Stimulated activated naive B cell treated with anti-CD40 and anti-IgM and Interleukin-4, amounts not matched to agents 10 μg/mL and 1 μg/mL and 100 μg/mL, for 72 hours (primary cell): ENCODE data around the gene SEPTIN6.

Source experiments
- ATAC-seq, 2 donors: fragments of 150-1000 bp; cut with Tn5 transposase; replicated peaks; 2 replicates each; pipeline ENCODE4 v1.10.0; 2021; ENCODE audit warnings: moderate library complexity in 1 of 2
- DNase-seq: peaks from one replicate; pipeline ENCODE4 v3.0.0; 2021
- H3K27ac Mint-ChIP-seq: one replicate; pipeline ENCODE4 v1.8.0; 2022; ENCODE audit warnings: mild to moderate bottlenecking, mixed read lengths
- H3K27me3 Mint-ChIP-seq, 2 donors: one replicate each; pipeline ENCODE4 v1.8.0; 2022; ENCODE audit warnings: mixed read lengths in 2 of 2
- H3K36me3 Mint-ChIP-seq, 2 donors: one replicate each; pipeline ENCODE4 v1.8.0; 2022; ENCODE audit warnings: mixed read lengths in 2 of 2, mild to moderate bottlenecking in 1 of 2
- H3K4me1 Mint-ChIP-seq, 2 donors: one replicate each; pipeline ENCODE4 v1.8.0; 2022; ENCODE audit warnings: mixed read lengths in 2 of 2, mild to moderate bottlenecking in 1 of 2
- H3K4me3 Mint-ChIP-seq, 2 donors: one replicate each; pipeline ENCODE4 v1.8.0; 2022; ENCODE audit warnings: mild to moderate bottlenecking in 2 of 2, mixed read lengths in 2 of 2, moderate library complexity in 1 of 2
- H3K9me3 Mint-ChIP-seq, 2 donors: one replicate each; pipeline ENCODE4 v1.8.0; 2022; ENCODE audit warnings: mixed read lengths in 2 of 2, mild to moderate bottlenecking in 1 of 2

SEPTIN6 gene

DNA sequence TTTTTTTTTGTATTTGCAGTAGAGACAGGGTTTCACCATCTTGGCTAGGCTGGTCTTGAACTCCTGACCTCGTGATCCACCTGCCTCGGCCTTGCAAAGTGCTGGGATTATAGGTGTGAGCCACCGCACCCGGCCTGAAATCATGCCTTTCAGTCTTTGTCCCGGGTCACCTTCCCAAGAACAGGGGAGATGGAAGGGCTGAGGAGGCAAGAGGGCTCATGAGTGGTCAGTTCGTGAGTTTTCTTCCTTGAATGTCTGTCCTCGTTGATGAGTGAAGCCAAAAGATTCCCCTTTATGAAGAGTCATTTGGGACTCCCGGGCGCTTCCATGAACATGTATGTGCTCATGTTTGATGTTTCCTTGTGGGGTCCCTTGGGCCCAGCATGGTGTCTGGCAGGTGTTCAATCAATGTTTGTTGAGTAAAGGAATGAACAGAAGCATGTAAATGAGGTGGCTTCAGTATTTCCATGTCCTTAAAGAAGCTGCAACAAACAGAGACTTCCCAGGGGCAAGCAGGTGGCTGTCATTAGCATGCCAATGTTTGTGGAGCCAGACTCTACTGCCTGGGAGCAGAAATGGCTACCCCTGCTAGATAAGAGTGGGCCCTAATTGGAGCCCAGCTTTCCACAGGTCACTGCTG, 3.4 kb upstream of the SEPTIN6 start:
- Mint-ChIP-seq H3K9me3 (no peaks in the 10 kb centered on the region), H3K4me1 (peaks cover 40 to 50% of the 10 kb centered on the region in 2 donors), H3K27me3 (no peaks in the 10 kb centered on the region), H3K27ac (peak overlapping the region; percentile 15), H3K36me3 (peaks cover 0 to 7% of the 10 kb centered on the region in 2 donors), H3K4me3 (no peak overlapping the region)
- no peak for DNase-seq
- ATAC-seq: no peak

GRCh38 chrX:119695535-119696050, 2.6 kb upstream of the SEPTIN6 start:
- DNase-seq: no peak
- Mint-ChIP-seq H3K36me3 (peaks cover 0 to 15% of the 10 kb centered on the region in 2 donors), H3K27ac (no peak overlapping the region), H3K27me3 (no peaks in the 10 kb centered on the region), H3K9me3 (no peaks in the 10 kb centered on the region), H3K4me3 (peak overlapping the region in 1 of 2 donors; percentile 42), H3K4me1 (peaks cover 45 to 57% of the 10 kb centered on the region in 2 donors)
- no peak for ATAC-seq

DNA sequence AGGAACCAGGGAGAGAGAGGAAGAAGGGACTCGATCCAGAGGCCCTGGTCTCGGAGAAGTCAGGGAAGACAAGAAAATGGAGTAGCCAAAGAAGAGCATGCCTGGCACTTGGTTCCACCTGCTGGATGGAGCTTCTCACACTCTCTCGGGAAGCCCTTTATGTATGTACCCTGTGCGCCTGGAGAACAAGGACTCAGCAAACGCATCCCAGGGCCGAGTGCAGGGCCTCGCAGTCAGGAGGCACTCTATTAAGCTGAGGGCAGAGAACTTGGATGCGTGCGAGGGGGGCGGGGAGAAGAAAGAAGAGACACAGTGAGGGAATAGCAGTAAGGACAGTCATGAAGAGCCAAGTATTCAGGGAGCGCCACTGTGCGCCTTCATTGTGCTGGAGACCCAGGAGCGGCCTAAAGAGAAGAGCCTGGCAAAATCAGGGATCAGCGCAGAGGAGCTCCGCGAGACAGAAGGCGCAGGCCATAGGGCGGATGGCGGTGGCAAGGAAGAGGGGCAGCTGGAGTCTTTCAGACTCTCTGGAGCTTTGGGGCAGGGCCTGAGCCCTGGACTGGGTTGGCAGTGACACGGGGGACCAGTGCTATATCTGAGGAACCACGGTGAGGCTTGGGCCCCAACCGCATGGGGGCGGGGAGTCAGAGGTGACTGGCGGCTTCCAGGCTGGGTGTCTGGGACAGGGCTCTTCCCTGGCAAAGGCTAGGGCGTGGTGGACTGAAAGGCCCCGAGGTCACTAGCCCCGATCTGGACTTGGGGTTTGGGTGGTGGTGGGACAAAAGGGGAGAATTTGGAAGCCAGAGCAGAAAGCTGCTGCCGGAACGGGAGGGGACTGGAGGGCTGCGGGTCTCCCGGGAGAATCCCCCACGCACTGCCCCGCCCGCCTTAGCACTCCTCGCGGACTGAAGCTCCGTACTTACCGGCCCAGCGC, 1.9 kb upstream of the SEPTIN6 start:
- Mint-ChIP-seq H3K27ac (no peak overlapping the region), H3K4me3 (peak overlapping the region; percentile 56 to 97), H3K9me3 (no peaks in the 10 kb centered on the region), H3K4me1 (peaks cover 47 to 57% of the 10 kb centered on the region in 2 donors), H3K27me3 (no peaks in the 10 kb centered on the region), H3K36me3 (peaks cover 2 to 19% of the 10 kb centered on the region in 2 donors)
- ATAC-seq: no peak
- DNase-seq: no peak

DNA sequence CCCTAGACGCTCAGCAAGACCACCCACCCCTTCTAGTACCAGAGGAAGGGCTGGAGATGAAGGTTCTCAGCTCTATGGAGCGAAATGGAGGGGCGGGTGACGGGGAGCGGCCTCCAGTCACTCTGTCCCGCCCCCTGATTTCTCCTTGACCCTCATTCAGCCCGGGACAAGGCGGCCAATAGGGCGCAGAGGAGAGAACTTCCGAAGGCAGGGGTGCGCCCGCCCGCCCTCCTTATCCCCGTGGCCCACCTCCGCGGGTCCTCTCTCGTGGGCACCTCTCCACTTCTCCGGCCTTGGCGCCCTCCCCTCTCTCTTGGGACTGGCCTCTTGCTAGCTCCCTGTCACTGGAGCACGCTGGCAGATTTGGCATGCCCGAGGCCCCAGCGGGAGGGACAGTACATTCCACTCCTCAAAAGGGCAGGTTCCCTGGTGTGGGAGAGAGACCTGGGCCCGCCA, 1.1 kb upstream of the SEPTIN6 start:
- Mint-ChIP-seq H3K27me3 (no peaks in the 10 kb centered on the region), H3K9me3 (no peaks in the 10 kb centered on the region), H3K4me1 (peaks cover 47 to 57% of the 10 kb centered on the region in 2 donors), H3K27ac (peak overlapping the region; percentile 61), H3K36me3 (peaks cover 2 to 22% of the 10 kb centered on the region in 2 donors), H3K4me3 (peak overlapping the region; percentile 88 to 97)
- no peak for ATAC-seq
- DNase-seq: no peak

GRCh38 chrX:119692191-119693039, 553 bp downstream of the SEPTIN6 start:
- Mint-ChIP-seq H3K9me3 (no peaks in the 10 kb centered on the region), H3K27me3 (no peaks in the 10 kb centered on the region), H3K4me1 (peaks cover 50 to 60% of the 10 kb centered on the region in 2 donors), H3K4me3 (peak overlapping the region; percentile 88 to 97), H3K27ac (peak overlapping the region; percentile 96), H3K36me3 (peaks cover 2 to 33% of the 10 kb centered on the region in 2 donors)
- DNase-seq: no peak
- ATAC-seq: peak; percentile 49 to 55

- Mint-ChIP-seq H3K27me3 (no peaks in the 10 kb centered on the region), H3K9me3 (no peaks in the 10 kb centered on the region), H3K27ac (peak overlapping the region; percentile 52), H3K36me3 (peaks cover 4 to 30% of the 10 kb centered on the region in 2 donors), H3K4me1 (peaks cover 52 to 60% of the 10 kb centered on the region in 2 donors), H3K4me3 (peak overlapping the region; percentile 88 to 97)
- DNase-seq (no peak), ATAC-seq (no peak)
Observed at GRCh38 chrX:119690921-119691716, 1.8 kb downstream of the SEPTIN6 start.

DNA sequence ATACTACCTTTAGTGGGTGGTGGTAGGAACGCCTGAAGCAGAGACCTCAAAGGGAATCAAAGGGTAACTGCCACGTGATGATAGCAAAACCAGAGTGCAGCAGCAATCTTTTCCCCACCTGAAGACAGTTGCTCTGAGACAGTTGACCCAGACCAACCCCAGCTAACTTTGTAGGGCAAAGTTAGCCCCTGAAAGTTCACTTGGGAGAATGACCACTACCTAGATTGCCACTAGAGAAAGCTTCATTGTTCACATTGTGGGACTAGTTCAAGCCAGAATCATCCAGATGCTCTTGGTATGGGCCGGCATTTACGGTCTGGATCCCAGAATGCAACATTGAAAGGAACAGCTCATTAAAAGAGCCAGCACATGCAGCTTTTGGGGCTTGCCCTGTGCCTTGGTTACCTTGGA, 4.1 kb downstream of the SEPTIN6 start:
- Mint-ChIP-seq H3K36me3 (peaks cover 4 to 31% of the 10 kb centered on the region in 2 donors), H3K4me1 (peaks cover 50 to 56% of the 10 kb centered on the region in 2 donors), H3K9me3 (no peaks in the 10 kb centered on the region), H3K27ac (peak overlapping the region; percentile 99), H3K4me3 (peak overlapping the region in 1 of 2 donors; percentile 11), H3K27me3 (no peaks in the 10 kb centered on the region)
- ATAC-seq: no peak
- no peak for DNase-seq

- H3K27ac Mint-ChIP-seq: peak overlapping the region; percentile 99
- peaks cover 52 to 57% of the 10 kb centered on the region in 2 donors for H3K4me1 Mint-ChIP-seq
- H3K36me3 Mint-ChIP-seq: peaks cover 4 to 36% of the 10 kb centered on the region in 2 donors
- peak overlapping the region; percentile 50 to 64 for H3K4me3 Mint-ChIP-seq
- H3K27me3 Mint-ChIP-seq: no peaks in the 10 kb centered on the region
- no peaks in the 10 kb centered on the region for H3K9me3 Mint-ChIP-seq
- DNase-seq (no peak), ATAC-seq (no peak)
Observed at GRCh38 chrX:119687661-119688413, 5.1 kb downstream of the SEPTIN6 start.

GRCh38 chrX:119686087-119686691, 6.8 kb downstream of the SEPTIN6 start:
- Mint-ChIP-seq H3K9me3 (no peaks in the 10 kb centered on the region), H3K4me1 (peaks cover 64 to 74% of the 10 kb centered on the region in 2 donors), H3K36me3 (peaks cover 4 to 38% of the 10 kb centered on the region in 2 donors), H3K4me3 (peak overlapping the region; percentile 88 to 89), H3K27ac (peak overlapping the region; percentile 99), H3K27me3 (no peaks in the 10 kb centered on the region)
- ATAC-seq (peak; percentile 75 to 78), DNase-seq (peak; percentile 78)

- H3K9me3 Mint-ChIP-seq: no peaks in the 10 kb centered on the region
- H3K4me3 Mint-ChIP-seq: peak overlapping the region; percentile 88 to 89
- H3K27me3 Mint-ChIP-seq: no peaks in the 10 kb centered on the region
- H3K4me1 Mint-ChIP-seq: peaks cover 61 to 73% of the 10 kb centered on the region in 2 donors
- H3K27ac Mint-ChIP-seq: peak overlapping the region; percentile 99
- peak; percentile 78 for DNase-seq
- peak; percentile 74 to 77 for ATAC-seq
- H3K36me3 Mint-ChIP-seq: peaks cover 4 to 36% of the 10 kb centered on the region in 2 donors
Observed at GRCh38 chrX:119685225-119686066, 7.5 kb downstream of the SEPTIN6 start.

DNA sequence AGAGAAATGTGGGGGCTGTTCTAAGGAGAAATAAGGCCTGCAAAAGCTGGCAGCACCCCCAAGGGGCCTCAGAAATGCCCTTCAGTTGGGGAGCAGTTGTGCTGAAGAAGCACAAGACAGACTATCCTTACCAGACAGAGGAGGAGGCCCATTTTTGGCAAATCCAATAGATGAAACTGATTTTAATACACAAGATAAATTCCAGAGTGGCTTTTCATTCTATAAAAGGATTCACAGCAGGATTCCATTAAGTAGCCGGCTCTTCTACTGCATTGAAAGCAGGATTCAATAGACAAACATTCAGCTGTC, 8.1 kb downstream of the SEPTIN6 start:
- Mint-ChIP-seq H3K36me3 (peaks cover 2 to 31% of the 10 kb centered on the region in 2 donors), H3K27ac (peak overlapping the region; percentile 99), H3K4me1 (peaks cover 60 to 73% of the 10 kb centered on the region in 2 donors)

More for the DNA sequence above, 8.1 kb downstream of the SEPTIN6 start:
- ATAC-seq (no peak), DNase-seq (no peak)
- Mint-ChIP-seq H3K4me3 (peak overlapping the region; percentile 88 to 89), H3K9me3 (no peaks in the 10 kb centered on the region), H3K27me3 (no peaks in the 10 kb centered on the region)
